Pulmonary artery endothelial cell (primary cell): ENCODE data around the gene GATB. TPM values are rescaled to one million over a fixed set of nuclear protein-coding genes. Genes with fewer than 3 reads are reported as not detected.
"Not testable (repeated sequence)": the region's sequence is repeated elsewhere in the genome, so short reads cannot be mapped to it uniquely, and the experiment has no call there.

Experiments used
- DNase-seq: peaks from one replicate; pipeline ENCODE4 v3.0.0-alpha.2; 2011; ENCODE audit warnings: low read depth, low spot score
- total RNA-seq: library from RNA; depleted of rRNA; stranded (reverse); fragments of >200 nt; gene quantifications from 2 replicates; pipeline ENCODE4 v1.2.3, GENCODE V29; 2014

GATB gene
- total RNA-seq, 1 donor from 2014 or later: 16.4 TPM

DNA sequence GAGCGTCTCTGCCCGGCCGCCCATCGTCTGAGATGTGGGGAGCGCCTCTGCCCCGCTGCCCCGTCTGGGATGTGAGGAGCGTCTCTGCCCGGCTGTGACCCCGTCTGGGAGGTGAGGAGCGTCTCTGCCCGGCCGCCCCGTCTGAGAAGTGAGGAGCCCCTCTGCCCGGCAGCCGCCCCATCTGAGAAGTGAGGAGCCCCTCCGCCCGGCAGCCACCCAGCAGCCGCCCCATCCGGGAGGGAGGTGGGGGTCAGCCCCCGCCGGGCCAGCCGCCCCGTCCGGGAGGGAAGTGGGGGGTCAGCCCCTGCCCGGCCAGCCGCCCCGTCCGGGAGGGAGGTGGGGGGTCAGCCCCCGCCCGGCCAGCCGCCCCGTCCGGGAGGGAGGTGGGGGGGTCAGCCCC is 29.1 kb downstream of the GATB start:
- not testable (repeated sequence) for DNase-seq

- DNase-seq: no peak
Measured at GRCh38 chr4:151729731-151730559, 30.9 kb downstream of the GATB start.

DNA sequence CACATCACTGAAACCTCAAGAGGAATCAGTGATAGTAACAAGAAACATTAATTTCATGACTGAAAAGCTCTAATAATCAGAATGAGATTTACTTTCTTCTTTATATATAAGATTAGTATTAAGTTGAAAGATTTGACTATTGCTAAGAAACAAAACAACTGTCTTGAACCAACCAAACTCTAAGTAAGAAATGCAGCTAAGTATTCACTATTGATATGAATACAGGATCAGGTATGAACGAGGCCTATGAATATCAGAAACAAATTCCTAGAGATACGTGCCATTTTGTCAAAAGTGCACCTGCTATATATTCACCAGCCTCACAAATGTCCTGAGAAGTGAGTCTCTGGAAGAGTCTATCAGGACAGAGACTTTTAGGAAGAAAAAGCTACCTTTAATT is 32.1 kb downstream of the GATB start:
- no peak for DNase-seq

GRCh38 chr4:151728006-151728405 is 32.8 kb downstream of the GATB start:
- no peak for DNase-seq

- DNase-seq: no peak
Measured at GRCh38 chr4:151727365-151727764, 33.4 kb downstream of the GATB start.

DNA sequence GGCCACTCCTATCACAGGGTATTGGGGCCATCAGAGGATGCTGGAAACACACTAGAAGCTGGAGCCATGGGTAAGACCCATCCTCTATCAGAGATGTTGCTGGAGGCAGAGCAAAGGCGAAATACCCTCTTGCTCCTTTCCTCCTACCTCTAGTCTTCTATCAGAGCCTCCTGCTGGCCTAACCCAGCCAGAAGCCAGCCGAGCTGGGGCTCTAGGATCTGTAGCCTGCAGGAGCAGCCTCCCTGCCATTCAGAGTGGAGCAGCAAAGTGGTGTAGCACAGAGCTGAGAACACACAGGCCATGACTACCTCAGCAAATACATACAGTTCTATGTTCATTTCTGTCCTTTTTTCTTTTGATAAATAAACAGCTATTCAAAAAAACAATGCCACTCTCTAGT is 35.7 kb downstream of the GATB start:
- DNase-seq: no peak

GRCh38 chr4:151721916-151722315 is 38.9 kb downstream of the GATB start:
- DNase-seq: no peak

DNA sequence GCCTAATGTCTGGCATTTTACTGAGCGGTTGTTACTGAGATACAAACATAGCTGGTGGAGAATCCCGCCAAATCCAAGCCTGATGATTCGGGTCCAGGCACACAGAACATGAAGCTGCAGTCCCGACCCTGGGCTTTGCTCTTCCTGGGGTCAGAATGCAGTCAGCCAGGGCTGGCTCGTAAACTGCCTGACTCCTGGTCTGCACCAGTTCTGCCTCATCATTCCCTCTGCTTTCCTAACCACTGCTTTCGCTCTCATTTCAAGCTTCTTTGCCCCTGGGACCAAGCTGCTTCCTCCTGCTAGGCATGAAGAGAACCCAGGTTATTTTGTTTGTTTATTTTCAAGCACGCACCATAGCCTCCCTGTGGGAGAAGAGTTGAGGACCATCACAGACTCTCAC is 39.3 kb downstream of the GATB start:
- DNase-seq: no peak

- DNase-seq: no peak
Measured at GRCh38 chr4:151719956-151720334, 40.9 kb downstream of the GATB start.

DNA sequence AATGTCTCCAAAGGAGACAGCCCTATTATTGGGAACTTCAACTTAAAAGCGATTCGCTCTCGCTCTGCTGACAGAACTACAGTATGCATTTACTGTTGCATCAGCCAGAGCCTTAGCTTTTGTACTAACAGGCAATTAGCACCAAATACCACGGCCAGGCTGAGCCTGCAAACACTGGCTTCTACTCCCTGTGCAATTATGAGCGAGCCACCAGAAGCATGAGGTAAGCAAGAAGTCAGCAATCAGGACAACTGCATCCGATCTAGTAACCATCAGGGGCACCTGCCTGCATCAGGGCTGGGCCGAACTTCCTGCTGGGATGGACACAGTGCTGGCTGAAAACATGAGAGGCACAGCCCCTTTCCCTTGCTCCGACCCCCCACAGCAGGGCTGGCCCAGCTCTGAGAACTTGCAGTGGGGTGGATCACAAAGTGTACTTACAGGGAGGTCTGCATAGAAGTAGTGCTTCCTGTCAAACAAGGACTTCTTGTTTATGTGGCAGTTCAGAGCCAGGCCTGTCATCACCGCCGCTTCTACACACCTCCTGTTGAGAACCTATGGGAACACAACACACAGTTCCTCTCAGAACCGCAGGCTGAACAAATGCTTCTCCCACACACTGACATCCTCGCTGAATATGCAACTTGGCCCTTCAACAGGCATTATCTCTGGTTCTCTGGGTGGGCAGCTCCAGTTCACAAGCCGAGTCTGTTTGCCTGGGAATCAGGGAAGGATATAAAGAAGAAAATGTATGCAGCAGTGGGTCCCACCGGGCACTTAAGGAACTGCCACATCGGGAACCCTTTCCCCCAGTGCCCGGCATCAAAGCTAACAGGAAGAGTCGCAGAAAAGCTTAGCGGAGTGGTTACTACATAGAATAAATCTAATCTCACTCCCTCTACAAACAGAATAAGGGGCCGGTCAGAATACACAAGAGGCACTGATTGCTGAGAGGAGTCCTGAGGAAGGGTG is 41.5 kb downstream of the GATB start:
- no peak for DNase-seq

- DNase-seq: no peak
Measured at GRCh38 chr4:151717909-151718628, 42.7 kb downstream of the GATB start.

DNA sequence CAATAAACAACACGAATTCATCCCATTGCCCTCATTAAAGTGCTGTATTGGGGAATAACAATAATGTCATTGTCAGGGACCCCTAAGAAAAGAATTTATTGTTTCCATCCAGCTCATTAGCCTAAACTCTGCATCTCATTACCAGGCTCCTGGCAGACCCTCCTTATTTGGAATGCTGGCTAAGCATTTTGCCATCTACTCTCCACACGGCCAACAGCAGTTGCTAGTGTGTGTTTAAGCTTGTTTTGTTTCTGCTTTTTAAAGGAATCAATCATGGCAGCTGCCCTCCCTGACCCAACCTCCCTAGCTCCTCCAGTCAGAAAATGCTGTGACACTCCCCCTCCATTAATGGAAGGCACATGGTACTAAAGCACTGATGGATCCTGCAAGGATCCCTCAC is 43.5 kb downstream of the GATB start:
- DNase-seq: no peak

DNA sequence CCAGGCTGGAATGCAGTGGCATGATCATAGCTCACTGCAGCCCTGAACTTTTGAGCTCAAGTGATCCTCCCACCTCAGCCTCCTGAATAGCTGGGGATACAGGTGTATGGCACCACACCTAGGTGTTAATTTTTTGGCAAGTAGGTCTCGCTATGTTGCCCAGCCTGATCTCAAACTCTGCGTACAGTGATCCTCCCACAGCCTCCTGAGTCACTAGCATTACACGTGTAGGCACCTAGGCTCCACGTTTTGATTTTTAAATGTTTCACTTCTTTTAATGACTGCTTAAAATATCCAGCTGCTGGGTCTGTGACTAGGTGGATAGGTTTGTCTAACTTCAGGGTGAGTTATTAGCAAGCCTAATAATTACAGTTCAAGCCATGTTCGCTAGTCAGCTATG is 44.5 kb downstream of the GATB start:
- DNase-seq: no peak

GRCh38 chr4:151715881-151716280 is 44.9 kb downstream of the GATB start:
- DNase-seq: no peak

GRCh38 chr4:151712777-151713176 is 48.0 kb downstream of the GATB start:
- DNase-seq: no peak

GRCh38 chr4:151711646-151712045 is 49.2 kb downstream of the GATB start:
- DNase-seq: no peak

DNA sequence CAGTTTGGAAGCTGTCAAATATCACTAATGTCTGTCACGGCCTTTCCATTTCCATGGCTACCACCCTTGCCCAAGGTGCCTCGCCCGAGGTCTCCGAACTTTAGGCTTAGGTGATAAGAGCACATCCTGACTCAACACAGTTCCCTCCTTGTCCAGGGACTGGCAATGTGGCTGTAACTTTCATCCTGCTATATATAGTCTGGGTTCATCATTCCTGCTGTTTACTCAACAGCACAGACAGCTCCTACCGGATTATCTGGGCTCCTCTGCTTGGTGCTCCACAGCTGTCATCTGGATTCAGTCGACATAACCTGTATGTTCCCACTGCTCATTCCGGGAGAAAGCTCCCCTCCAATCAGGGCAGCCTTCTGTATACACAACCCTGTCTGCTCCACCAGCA is 51.2 kb downstream of the GATB start:
- no peak for DNase-seq

- no peak for DNase-seq
Measured at GRCh38 chr4:151709071-151709470, 51.7 kb downstream of the GATB start.

- no peak for DNase-seq
Measured at GRCh38 chr4:151708100-151708499, 52.7 kb downstream of the GATB start.

- DNase-seq: no peak
Measured at GRCh38 chr4:151703401-151703800, 57.4 kb downstream of the GATB start.

- DNase-seq: no peak
Measured at GRCh38 chr4:151702256-151702655, 58.6 kb downstream of the GATB start.
